MM.1S (cell line): ENCODE data around the gene SLC8B1.

ENCODE experiments used
- EZH2 ChIP-seq: fragments of 300-600 bp; sonication (generic); optimal IDR thresholded peaks from 2 replicates; pipeline ENCODE3; 2017; ENCODE audit warnings: low read depth, mild to moderate bottlenecking, antibody characterized with exemption, low read length, mixed read lengths
- TF ChIP-seq, protein P1 (sequence below): fragments of 300-600 bp; sonication (generic); IDR thresholded peaks from 2 replicates; pipeline ENCODE4 v1.5.1; 2016; ENCODE audit warnings: antibody characterized with exemption, low read length, mixed read lengths

DNA sequence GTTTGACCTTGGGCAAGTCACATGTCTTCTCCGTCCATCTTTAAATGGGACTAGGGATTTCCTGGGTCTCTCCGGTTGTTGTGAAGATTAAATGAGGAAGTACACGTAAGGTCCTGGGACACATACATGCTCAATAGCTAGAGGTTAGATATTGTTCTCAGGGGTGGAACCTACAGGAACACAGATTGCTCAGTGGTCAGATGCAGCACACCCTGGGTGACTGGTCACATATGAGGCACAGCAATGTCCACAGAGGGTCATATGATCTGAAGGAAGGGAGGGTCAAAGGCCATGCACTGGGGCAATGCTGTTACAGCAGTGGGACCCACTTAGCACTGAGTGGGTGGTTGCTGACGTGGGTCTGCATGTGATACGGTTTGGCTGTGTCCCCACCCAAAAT lies 11.4 kb upstream of the SLC8B1 start:
- TF ChIP-seq, protein P1, sequence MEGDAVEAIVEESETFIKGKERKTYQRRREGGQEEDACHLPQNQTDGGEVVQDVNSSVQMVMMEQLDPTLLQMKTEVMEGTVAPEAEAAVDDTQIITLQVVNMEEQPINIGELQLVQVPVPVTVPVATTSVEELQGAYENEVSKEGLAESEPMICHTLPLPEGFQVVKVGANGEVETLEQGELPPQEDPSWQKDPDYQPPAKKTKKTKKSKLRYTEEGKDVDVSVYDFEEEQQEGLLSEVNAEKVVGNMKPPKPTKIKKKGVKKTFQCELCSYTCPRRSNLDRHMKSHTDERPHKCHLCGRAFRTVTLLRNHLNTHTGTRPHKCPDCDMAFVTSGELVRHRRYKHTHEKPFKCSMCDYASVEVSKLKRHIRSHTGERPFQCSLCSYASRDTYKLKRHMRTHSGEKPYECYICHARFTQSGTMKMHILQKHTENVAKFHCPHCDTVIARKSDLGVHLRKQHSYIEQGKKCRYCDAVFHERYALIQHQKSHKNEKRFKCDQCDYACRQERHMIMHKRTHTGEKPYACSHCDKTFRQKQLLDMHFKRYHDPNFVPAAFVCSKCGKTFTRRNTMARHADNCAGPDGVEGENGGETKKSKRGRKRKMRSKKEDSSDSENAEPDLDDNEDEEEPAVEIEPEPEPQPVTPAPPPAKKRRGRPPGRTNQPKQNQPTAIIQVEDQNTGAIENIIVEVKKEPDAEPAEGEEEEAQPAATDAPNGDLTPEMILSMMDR = no peak
- no peak for TF ChIP-seq EZH2
